SK-N-MC (cell line): ENCODE data around the gene UCK1.

Experiments
- DNase-seq: peaks from one replicate; pipeline ENCODE4 v3.0.0-alpha.2; 2011; ENCODE audit warnings: low read depth, low spot score
- H3K27ac ChIP-seq: fragments of 200-600 bp; sonication (generic); 2 replicates; pipeline ENCODE4 v1.5.1; 2016; ENCODE audit warnings: mixed run types
- H3K36me3 ChIP-seq: fragments of 200-600 bp; sonication (generic); 2 replicates; pipeline ENCODE4 v1.6.1; 2017; ENCODE audit warnings: antibody characterized with exemption, low read length, mixed read lengths; ENCODE audit not compliant: insufficient read depth
- H3K4me3 ChIP-seq: fragments of 200-600 bp; sonication (generic); 2 replicates; pipeline ENCODE4 v1.5.1; 2016
- H3K9ac ChIP-seq: fragments of 200-600 bp; sonication (generic); 2 replicates; pipeline ENCODE4 v1.8.0; 2017; ENCODE audit warnings: mixed run types, mixed read lengths; ENCODE audit not compliant: insufficient read length
- H3K9me3 ChIP-seq: fragments of 200-600 bp; sonication (generic); 2 replicates; pipeline ENCODE4 v1.6.1; 2017; ENCODE audit warnings: low read depth, mild to moderate bottlenecking, antibody characterized with exemption, low read length, moderate library complexity, mixed read lengths
- EZH2 ChIP-seq: fragments of 200-600 bp; sonication (generic); IDR thresholded peaks from one replicate; pipeline ENCODE4 v1.6.1; 2017; ENCODE audit warnings: antibody characterized with exemption
- FOXP2 ChIP-seq: optimal IDR thresholded peaks from 2 replicates; pipeline ENCODE3; 2011; ENCODE audit warnings: mild to moderate bottlenecking, moderate library complexity; ENCODE audit not compliant: insufficient read depth; ENCODE audit errors: extremely low read length, control extremely low read depth
- POLR2AphosphoS5 ChIP-seq: IDR thresholded peaks from 2 replicates; pipeline ENCODE4 v1.6.1; 2012; ENCODE audit warnings: mild to moderate bottlenecking, low read depth, low read length, borderline replicate concordance

UCK1 gene

GRCh38 chr9:131574730-131575640, 43.9 kb upstream of the UCK1 start:
- no peaks in the 10 kb centered on the region for H3K9me3 ChIP-seq
- H3K4me3 ChIP-seq = no peak overlapping the region
- DNase-seq = no peak
- H3K9ac ChIP-seq = no peak overlapping the region
- no peak overlapping the region for H3K27ac ChIP-seq
- H3K36me3 ChIP-seq = no peaks in the 10 kb centered on the region
- TF ChIP-seq EZH2 = no peak
- TF ChIP-seq POLR2AphosphoS5 = no peak
- no peak for TF ChIP-seq FOXP2

- Histone ChIP-seq H3K9me3 (no peaks in the 10 kb centered on the region), H3K27ac (no peak overlapping the region), H3K4me3 (no peak overlapping the region), H3K9ac (no peak overlapping the region), H3K36me3 (no peaks in the 10 kb centered on the region)
- DNase-seq = no peak
- TF ChIP-seq POLR2AphosphoS5 (no peak), EZH2 (no peak), FOXP2 (no peak)
Measured at GRCh38 chr9:131567910-131568309, 36.8 kb upstream of the UCK1 start.

- no peaks in the 10 kb centered on the region for H3K9me3 ChIP-seq
- no peak overlapping the region for H3K9ac ChIP-seq
- no peak overlapping the region for H3K27ac ChIP-seq
- no peak for DNase-seq
- no peaks in the 10 kb centered on the region for H3K36me3 ChIP-seq
- H3K4me3 ChIP-seq = no peak overlapping the region
- TF ChIP-seq FOXP2 = no peak
- no peak for TF ChIP-seq POLR2AphosphoS5
- TF ChIP-seq EZH2 = no peak
Measured at GRCh38 chr9:131566158-131566557, 35.1 kb upstream of the UCK1 start.

- H3K27ac ChIP-seq = no peak overlapping the region
- H3K9me3 ChIP-seq = no peaks in the 10 kb centered on the region
- TF ChIP-seq EZH2 (no peak), POLR2AphosphoS5 (no peak), FOXP2 (no peak)
- no peak overlapping the region for H3K4me3 ChIP-seq
- no peak for DNase-seq
- H3K9ac ChIP-seq = no peak overlapping the region
- no peaks in the 10 kb centered on the region for H3K36me3 ChIP-seq
Measured at GRCh38 chr9:131565369-131565768, 34.3 kb upstream of the UCK1 start.

- DNase-seq = no peak
Measured at GRCh38 chr9:131562032-131562959, 31.2 kb upstream of the UCK1 start.

GRCh38 chr9:131559421-131560000, 28.4 kb upstream of the UCK1 start:
- DNase-seq = no peak
- no peak overlapping the region for H3K9ac ChIP-seq
- no peak overlapping the region for H3K27ac ChIP-seq
- TF ChIP-seq POLR2AphosphoS5 (no peak), FOXP2 (no peak), EZH2 (no peak)
- H3K4me3 ChIP-seq = no peak overlapping the region
- no peaks in the 10 kb centered on the region for H3K9me3 ChIP-seq
- H3K36me3 ChIP-seq = no peaks in the 10 kb centered on the region

More at GRCh38 chr9:131562032-131562959, 31.2 kb upstream of the UCK1 start:
- Histone ChIP-seq H3K36me3 (no peaks in the 10 kb centered on the region), H3K27ac (no peak overlapping the region), H3K9me3 (no peaks in the 10 kb centered on the region), H3K4me3 (no peak overlapping the region), H3K9ac (no peak overlapping the region)
- no peak for TF ChIP-seq EZH2
- no peak for TF ChIP-seq FOXP2
- TF ChIP-seq POLR2AphosphoS5 = no peak

- Histone ChIP-seq H3K9me3 (no peaks in the 10 kb centered on the region), H3K27ac (no peak overlapping the region), H3K4me3 (no peak overlapping the region), H3K36me3 (no peaks in the 10 kb centered on the region), H3K9ac (no peak overlapping the region)
- DNase-seq = no peak
- TF ChIP-seq POLR2AphosphoS5 = no peak
- TF ChIP-seq EZH2 = no peak
- TF ChIP-seq FOXP2 = no peak
Measured at GRCh38 chr9:131557855-131558548, 26.9 kb upstream of the UCK1 start.
